GM21360 (cell line): ENCODE results near the gene ZFP62.
"Not testable (repeated sequence)": the region's sequence is repeated elsewhere in the genome, so short reads cannot be mapped to it uniquely, and the experiment has no call there.

Experiments
- ATAC-seq: cut with Tn5 transposase; IDR thresholded peaks from one replicate; pipeline ENCODE4 v1.9.1; 2021; ENCODE audit warnings: mild to moderate bottlenecking, moderate library complexity; ENCODE audit not compliant: unreplicated experiment

The ZFP62 gene

GRCh38 chr5:180831139-180832093, 29.7 kb downstream of the ZFP62 start:
- ATAC-seq: peak; percentile 78

DNA sequence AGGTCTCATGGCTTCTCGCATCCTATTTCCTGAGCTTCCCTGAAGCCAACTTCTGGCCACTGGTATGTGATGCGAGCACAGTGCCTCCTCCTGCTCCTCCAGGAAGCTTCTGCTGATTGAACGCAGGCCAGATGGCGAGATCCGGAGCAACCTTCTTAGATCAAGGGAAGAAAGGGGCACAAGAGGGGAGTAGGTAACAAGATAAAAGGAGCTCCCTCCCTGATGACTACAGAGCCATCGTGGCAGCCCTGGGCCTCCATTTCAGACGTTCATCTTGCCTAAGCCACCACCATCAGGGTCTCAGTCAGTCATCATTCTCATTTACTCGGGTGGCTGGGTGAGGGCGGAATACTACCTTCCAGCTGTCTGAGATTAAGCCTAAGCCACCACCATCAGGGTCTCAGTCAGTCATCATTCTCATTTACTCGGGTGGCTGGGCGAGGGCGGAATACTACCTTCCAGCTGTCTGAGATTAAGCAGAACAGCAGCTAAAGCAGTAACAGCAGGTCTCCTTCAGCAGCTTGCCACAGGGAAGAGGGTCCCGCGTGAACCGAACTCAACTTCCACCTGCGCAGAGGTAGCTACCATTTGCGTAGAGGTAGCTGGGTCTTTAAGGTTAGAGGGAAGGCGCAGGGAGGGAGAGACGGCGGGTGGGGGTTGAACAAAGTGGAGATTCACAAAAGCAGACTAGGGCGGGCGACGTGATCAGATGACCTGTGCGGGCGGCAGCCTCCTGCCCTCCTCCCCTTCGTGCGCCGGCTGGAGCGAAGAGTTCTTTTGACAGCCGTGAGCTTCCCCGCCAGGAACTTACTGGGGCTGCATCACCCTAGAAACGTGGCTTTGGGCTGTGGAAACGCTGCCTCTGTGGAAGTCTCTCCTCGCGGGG, 30.6 kb downstream of the ZFP62 start:
- ATAC-seq: peak; percentile 46

DNA sequence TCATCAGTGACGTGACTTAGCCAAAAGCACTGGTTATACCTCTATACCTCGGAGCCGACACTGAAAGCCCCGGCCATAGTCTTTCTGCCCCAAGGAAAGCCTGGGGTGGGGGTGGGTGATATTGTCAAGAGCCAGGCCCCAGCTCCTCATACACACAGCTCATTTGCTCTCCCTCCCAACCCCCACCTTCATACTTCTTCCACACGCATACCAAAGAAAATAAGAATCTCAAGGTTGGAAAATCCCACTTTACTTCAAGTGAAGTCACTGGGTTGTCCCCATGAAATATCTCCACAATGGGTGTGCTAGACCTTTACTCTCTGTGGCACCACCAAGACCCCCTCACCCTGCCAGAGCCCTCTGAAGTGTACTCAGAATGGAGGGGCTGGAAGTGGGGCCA, 31.4 kb downstream of the ZFP62 start:
- no peak for ATAC-seq

DNA sequence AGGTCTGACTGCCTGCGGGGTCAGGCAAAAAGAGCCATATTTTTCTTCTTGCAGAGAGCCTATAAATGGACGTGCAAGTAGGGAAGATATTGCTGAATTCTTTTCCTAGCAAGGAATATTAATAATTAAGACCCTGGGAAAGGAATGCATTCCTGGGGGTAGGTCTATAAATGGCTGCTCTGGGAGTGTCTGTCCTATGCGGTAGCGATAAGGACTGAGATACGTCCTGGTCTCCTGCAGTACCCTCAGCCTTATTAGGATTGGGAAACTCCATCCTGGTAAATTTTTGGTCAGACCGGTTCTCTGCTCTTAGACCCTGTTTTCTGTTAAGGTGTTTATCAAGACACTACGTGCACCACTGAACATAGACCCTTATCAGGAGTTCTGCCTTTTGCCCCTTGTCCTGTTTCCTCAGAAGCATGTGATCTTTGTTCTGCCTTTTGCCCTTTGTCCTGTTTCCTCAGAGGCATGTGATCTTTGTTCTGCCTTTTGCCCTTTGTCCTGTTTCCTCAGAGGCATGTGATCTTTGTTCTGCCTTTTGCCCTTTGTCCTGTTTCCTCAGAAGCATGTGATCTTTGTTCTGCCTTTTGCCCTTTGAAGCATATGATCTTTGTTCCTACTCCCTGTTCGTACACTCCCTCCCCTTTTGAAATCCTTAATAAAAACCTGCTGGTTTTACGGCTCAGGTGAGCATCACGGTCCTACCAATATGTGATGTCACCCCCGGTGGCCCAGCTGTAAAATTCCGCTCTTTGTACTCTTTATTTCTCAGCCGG, 32.1 kb downstream of the ZFP62 start:
- ATAC-seq: not testable (repeated sequence)

- not testable (repeated sequence) for ATAC-seq
Measured at GRCh38 chr5:180827374-180827773, 33.7 kb downstream of the ZFP62 start.

DNA sequence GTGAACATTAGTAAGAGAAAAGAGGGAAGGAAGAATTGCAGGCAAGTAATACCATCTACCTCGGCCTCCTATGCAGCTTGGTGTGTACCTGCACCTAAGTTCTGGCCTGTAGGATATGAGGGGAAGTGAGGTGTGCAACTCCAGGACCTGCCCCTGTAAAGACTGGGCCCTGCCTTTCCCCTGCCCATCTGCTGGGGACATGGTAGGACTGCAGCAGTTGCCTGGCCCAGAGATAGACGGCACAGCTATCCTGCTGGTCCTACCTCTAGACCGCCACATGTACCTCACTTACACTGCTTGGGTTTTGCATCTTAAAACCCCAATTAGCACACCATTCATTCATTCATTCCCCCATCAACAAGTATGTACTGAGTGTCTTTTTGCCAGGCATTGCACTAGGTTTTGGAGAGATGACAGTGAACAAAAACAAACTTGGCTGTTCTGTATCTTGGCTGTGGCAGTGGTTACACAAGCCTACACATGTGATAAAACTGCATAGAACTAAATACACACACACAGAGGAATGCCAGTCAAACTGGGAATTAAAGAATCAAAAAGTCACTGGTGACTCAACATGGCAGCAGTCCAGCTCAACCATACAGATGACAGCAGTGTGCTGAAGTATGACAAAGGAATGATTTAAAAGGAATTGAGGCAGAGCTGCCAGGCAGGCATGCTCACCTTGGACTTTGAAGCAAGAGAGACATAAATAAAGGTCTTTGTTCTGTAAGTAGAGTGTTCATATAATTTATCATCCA, 35.1 kb downstream of the ZFP62 start:
- no peak for ATAC-seq

- no peak for ATAC-seq
Measured at GRCh38 chr5:180824630-180825476, 36.2 kb downstream of the ZFP62 start.

DNA sequence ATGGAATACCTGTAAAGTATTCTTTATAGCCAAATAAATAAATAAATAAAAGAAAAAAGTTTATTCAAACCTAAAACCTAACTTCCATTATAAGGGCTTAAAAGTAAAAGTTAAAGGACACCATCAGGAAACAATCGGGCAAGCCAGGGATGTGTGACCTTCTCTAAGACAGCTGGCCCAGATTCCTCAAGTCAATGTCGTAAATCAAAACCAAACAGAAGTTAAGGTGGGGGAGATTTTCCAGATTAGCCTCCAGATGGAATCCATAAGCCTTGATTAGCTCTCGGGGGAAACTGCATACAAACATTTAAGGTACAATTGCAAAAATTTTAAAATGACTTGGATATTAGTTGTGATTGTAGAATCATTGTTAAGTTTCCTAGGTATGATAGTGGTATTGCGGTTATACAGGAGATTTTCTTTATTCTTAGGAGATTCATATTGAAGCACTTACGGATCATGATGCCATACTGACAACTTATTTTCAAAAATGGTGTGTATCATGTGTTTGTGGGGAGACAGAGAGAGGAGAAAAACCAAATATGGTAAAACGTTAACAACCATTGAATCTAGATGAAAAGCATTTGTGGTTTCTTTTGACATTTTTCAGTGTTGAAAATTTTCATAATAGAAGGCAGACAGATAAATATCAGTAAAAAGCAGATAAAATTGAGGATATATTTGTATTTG, 37.0 kb downstream of the ZFP62 start:
- no peak for ATAC-seq

GRCh38 chr5:180823346-180823745, 37.7 kb downstream of the ZFP62 start:
- ATAC-seq: no peak

- ATAC-seq: no peak
Measured at GRCh38 chr5:180821538-180821937, 39.5 kb downstream of the ZFP62 start.

DNA sequence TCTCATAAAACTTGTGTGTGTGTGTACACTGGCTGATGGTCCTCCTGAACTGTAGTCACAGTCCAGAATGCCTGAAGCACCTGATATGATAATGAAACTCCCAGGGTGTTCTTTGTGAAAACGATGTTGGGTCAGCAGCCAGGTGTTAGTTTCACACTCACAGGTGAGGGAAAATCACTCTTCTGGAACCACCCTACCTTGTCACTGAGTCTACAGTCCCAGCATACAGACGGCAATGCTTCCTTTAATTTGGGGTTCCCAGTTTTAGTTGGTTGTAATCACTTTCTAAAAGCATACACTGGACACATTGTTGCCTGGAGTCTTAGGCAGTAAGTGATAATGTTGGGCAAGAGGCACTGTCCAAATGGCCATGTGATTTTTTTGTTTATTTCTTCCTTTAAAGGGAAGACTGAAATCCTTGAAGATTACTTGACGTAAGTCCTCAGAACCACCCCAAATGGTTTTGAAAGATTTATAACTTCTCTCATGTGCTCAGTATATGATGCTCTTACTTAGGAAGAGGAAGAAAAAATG, 40.2 kb downstream of the ZFP62 start:
- peak; percentile 65 for ATAC-seq

GRCh38 chr5:180818677-180819341, 42.3 kb downstream of the ZFP62 start:
- no peak for ATAC-seq

DNA sequence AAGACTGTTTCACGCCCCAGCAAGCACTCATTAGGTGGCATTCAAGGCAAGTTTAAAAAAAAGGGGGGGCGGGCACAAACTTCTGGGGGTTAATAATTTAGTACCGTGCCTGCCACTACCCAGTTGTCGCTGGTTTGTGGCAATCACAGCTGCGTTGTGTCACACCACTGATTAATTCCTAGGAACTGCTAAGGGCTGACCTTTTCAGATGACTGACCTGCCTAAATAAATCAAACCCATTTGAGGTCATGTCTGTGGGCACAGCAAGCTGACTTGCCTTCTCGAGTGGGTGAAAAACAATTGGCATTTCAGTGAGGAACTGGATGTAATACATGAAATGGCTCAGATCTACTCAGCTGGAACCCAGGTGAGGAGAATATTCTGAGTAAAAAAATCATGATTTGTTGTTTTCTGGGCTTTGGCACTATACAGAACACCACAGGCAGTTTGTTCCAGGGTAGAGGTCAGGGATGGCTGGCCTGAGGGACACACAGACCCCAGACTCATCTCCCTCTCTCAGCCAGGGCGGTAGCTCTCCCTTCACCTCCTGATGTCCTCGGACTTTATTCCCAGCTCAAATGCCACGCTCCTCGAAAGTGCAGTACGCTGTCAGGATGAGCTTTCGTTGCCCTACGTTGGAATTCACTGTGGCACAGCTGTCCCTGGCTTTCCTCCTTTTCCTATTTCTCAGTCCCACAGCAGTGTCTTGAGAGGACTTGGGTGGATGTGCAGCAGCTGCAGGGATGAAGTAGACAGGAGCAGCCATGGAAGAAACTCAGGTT, 43.0 kb downstream of the ZFP62 start:
- no peak for ATAC-seq

DNA sequence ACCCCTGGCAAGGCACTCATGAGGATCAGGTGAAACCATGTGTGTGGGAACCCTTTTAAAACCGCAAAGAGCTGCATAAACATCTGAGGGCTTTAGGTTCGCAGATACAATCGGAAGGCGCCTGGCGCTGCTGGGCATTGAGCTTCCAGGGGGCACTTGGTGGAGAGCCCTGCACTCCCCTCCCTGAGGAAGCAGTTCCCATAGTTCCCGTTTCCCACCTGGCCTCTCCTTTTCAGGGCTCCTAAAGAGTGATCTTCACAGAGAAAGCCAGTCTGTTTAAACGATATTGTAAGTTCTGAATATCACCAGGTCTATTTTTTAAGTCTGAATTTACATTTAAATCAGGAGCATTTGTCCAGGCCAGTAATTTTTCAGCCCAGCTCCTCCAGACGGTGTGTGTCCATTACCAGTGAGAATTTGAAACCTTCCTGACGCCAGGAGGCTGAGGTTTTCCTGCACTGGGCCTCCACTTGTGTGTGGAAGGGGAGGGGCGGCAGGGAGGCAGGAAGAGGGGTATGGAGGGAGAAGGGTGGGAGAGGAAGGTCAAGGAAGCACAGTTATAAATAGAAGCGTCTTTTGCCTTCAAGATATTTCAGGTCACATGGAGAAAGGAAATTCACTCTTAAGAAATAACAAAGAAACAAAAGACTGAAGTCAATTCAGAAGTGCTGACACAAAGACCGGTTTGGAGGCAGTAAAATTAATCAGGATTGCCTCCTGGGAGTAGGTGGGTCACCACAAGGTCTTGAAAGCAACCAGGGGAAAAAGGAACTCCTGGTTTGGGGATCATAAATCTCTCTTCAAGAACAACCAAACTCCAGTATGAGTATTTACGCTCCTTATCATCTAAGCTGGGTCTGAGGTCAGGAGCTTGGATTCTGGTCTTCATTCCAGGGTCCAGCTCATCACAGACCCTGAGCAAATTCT, 44.2 kb downstream of the ZFP62 start:
- no peak for ATAC-seq

- ATAC-seq: no peak
Measured at GRCh38 chr5:180815293-180815917, 45.7 kb downstream of the ZFP62 start.

DNA sequence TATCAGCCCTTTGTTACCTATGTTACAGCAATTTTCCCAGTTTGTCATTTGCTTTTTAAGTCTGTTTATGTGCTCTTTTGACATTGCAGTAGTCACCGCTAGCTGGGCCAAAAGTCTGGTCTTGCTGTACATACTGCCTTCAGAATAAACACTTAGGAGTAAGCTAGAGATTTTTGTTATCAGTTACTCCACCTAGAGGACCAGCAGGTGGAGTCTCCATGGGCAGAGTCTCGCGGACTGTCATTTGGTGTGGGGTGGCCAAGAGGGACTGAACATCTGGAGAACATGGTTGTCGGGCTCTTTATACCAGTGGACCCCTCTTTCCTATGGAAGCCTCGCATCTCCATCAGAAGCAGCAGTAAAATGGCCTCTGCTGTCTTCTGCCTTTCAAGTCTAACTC, 47.7 kb downstream of the ZFP62 start:
- no peak for ATAC-seq
